NOMO-1 (cell line): Measurements from ENCODE around the gene NTN1.

Source experiments
- DNase-seq, 2 experiments: peaks; one replicate each; lab custom pipeline; 2025; ENCODE audit not compliant: unreplicated experiment in 2 of 2; lab: John Stamatoyannopoulos, UW

Gene NTN1

GRCh38 chr17:9185688-9186284 is 164.5 kb downstream of the NTN1 start:
- DNase-seq, result peak in 1 of 2 experiments; percentile 19

- no peak for DNase-seq
These were observed 166.5 kb downstream of the NTN1 start for GRCh38 chr17:9187828-9188227.

GRCh38 chr17:9188367-9188766 is 167.1 kb downstream of the NTN1 start:
- DNase-seq, result no peak

- no peak for DNase-seq
These were observed 168.6 kb downstream of the NTN1 start for GRCh38 chr17:9189870-9190269.

GRCh38 chr17:9192010-9192409 is 170.7 kb downstream of the NTN1 start:
- DNase-seq, result no peak

- no peak for DNase-seq
These were observed 174.1 kb downstream of the NTN1 start for GRCh38 chr17:9195411-9195810.

GRCh38 chr17:9195961-9196670 is 174.8 kb downstream of the NTN1 start:
- DNase-seq, result no peak

- no peak for DNase-seq
These were observed 178.6 kb downstream of the NTN1 start for GRCh38 chr17:9199571-9200551.

GRCh38 chr17:9200699-9201359 is 179.5 kb downstream of the NTN1 start:
- no peak for DNase-seq

GRCh38 chr17:9202532-9202931 is 181.2 kb downstream of the NTN1 start:
- DNase-seq, result no peak

- peak in 1 of 2 experiments; percentile 55 for DNase-seq
These were observed 182.6 kb downstream of the NTN1 start for GRCh38 chr17:9203771-9204425.

- peak; percentile 19 to 36 for DNase-seq
These were observed 183.5 kb downstream of the NTN1 start for GRCh38 chr17:9204637-9205329.

GRCh38 chr17:9205520-9206409 is 184.5 kb downstream of the NTN1 start:
- DNase-seq, result no peak

GRCh38 chr17:9206410-9206703 is 185.0 kb downstream of the NTN1 start:
- no peak for DNase-seq

- DNase-seq, result no peak
These were observed 185.5 kb downstream of the NTN1 start for GRCh38 chr17:9206741-9207332.

- no peak for DNase-seq
These were observed 187.2 kb downstream of the NTN1 start for GRCh38 chr17:9208381-9209105.

- DNase-seq, result no peak
These were observed 188.0 kb downstream of the NTN1 start for GRCh38 chr17:9209347-9209746.

- no peak for DNase-seq
These were observed 188.6 kb downstream of the NTN1 start for GRCh38 chr17:9209781-9210370.
